Transverse colon (tissue), 4 donors: ENCODE results near the gene ULBP2. TPM values are rescaled to one million over a fixed set of nuclear protein-coding genes. Genes with fewer than 3 reads are reported as not detected.
"Not testable (repeated sequence)": the region's sequence is repeated elsewhere in the genome, so short reads cannot be mapped to it uniquely, and the experiment has no call there.

Experiments
- DNase-seq: peaks from one replicate; pipeline ENCODE4 v3.0.0-alpha.2; 2019
- H3K27ac ChIP-seq, 4 donors: fragments of 200-600 bp; sonication (generic); 2 replicates each; pipeline ENCODE4 v1.5.1; 2016 to 2018; ENCODE audit warnings: inconsistent platforms in 4 of 4
- H3K27me3 ChIP-seq: fragments of 200-600 bp; sonication (generic); 2 replicates; pipeline ENCODE4 v1.5.1; 2017; ENCODE audit warnings: inconsistent platforms
- H3K36me3 ChIP-seq, 4 donors: fragments of 200-600 bp; sonication (generic); 2 replicates each; pipeline ENCODE4 v1.5.1; 2017 to 2019; ENCODE audit warnings: inconsistent platforms in 4 of 4
- H3K4me1 ChIP-seq, 4 donors: fragments of 200-600 bp; sonication (generic); 2 replicates each; pipeline ENCODE4 v1.5.1; 2017 to 2020; ENCODE audit warnings: inconsistent platforms in 4 of 4
- H3K4me3 ChIP-seq, 4 donors: fragments of 200-600 bp; sonication (generic); 1 replicate in 1 of 4; 2 replicates in 3 of 4; pipeline versions ENCODE4 v1.5.1 to v1.6.1; 2017 to 2019; ENCODE audit warnings: inconsistent platforms in 4 of 4
- H3K9me3 ChIP-seq, 2 donors: fragments of 200-600 bp; sonication (generic); 2 replicates each; pipeline ENCODE4 v1.5.1; 2017 to 2019; ENCODE audit warnings: inconsistent platforms in 2 of 2
- CTCF ChIP-seq, 5 experiments: fragments of 200-600 bp in 3 of 5; fragments of 450-650 bp in 2 of 5; sonication (generic) in 3 of 5; IDR thresholded peaks; 1 replicate in 2 of 5; 2 replicates in 3 of 5; pipeline ENCODE4 v1.5.1; 2016 to 2017; ENCODE audit warnings: antibody characterized with exemption in 5 of 5, inconsistent platforms in 3 of 5, mild to moderate bottlenecking in 2 of 5, moderate library complexity in 1 of 5
- EP300 ChIP-seq: sonication (generic); formaldehyde crosslinking; IDR thresholded peaks from one replicate; pipeline ENCODE4 v1.6.1; 2017; ENCODE audit warnings: antibody characterized with exemption, low read depth
- POLR2A ChIP-seq: fragments of 450-650 bp; IDR thresholded peaks from one replicate; pipeline ENCODE4 v1.6.1; 2016; ENCODE audit warnings: antibody characterized with exemption, mild to moderate bottlenecking, moderate library complexity
- POLR2AphosphoS5 ChIP-seq, 3 donors: sonication (generic); formaldehyde crosslinking; IDR thresholded peaks; one replicate each; pipeline ENCODE4 v1.6.1; 2016; ENCODE audit warnings: antibody characterized with exemption in 3 of 3
- WGBS, 2 donors: methylation state at CpG; one replicate each; pipeline ENCODE4 v1.1.5; 2018; ENCODE audit warnings: low coverage in 1 of 2; 5-methylcytosine and 5-hydroxymethylcytosine counted together
- in situ Hi-C, 4 donors: fragments of 200-750 bp; cut with MboI; loops; one replicate each; pipeline versions ENCODE4 v1.15.0 to v1.15.1; 2017; ENCODE audit warnings: low sequenced_read_pairs in 3 of 4, low pct_ligation_motif_present in 1 of 4, low pct_unique_long_range_greater_than_20kb in 1 of 4
- intact Hi-C: fragments of 100-400 bp; cut with DNase I; formaldehyde crosslinking; loops from one replicate; pipeline ENCODE4 v1.15.1; 2023; ENCODE audit warnings: low total_unique reads
- total RNA-seq, 4 donors: library from RNA; depleted of rRNA; stranded (reverse); fragments of >200 nt; gene quantifications; one replicate each; pipeline ENCODE4 v1.1.0, GENCODE V29; 2016

ULBP2 gene
- total RNA-seq, 4 donors from 2014 or later, result not detected

DNA sequence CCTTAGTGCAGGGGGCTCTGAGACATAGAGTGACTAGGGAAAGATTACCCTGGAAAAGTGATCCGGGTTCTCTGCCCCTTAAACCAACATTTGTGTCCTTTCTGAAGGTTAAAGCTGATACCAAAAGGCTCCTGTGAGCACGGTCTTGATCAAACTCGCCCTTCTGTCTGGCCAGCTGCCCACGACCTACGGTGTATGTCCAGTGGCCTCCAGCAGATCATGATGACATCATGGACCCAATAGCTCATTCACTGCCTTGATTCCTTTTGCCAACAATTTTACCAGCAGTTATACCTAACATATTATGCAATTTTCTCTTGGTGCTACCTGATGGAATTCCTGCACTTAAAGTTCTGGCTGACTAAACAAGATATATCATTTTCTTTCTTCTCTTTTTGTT lies 6.8 kb downstream of the ULBP2 start:
- intact Hi-C loops, result no loop called here
- H3K27me3 ChIP-seq, result peaks cover 66% of the 10 kb centered on the region
- in situ Hi-C loops, result loop anchor here in 2 of 4 donors (10.0 kb wide), 1 partner anchor 46 kb away; no protein-coding TSS in a partner anchor

GRCh38 chr6:149950423-149950822 lies 8.6 kb downstream of the ULBP2 start:
- no peak for DNase-seq
- Histone ChIP-seq H3K36me3 (no peaks in the 10 kb centered on the region), H3K27me3 (peaks cover 82% of the 10 kb centered on the region), H3K9me3 (no peaks in the 10 kb centered on the region), H3K4me3 (no peak overlapping the region), H3K27ac (no peak overlapping the region), H3K4me1 (peaks cover 0 to 6% (median 2%) of the 10 kb centered on the region in 4 donors)
- intact Hi-C loops (no loop called here), in situ Hi-C loops (no loop called here)
- 23% methylated on average over 8 of the region's 8 CpGs; no CpG with 5 or more reads in 1 of the 2 donors for WGBS, 2 donors
- TF ChIP-seq CTCF (IDR thresholded peaks at IDR 0.05) (no peak), POLR2AphosphoS5 (IDR thresholded peaks at IDR 0.05) (no peak), EP300 (no peak), POLR2A (no peak)

More for the DNA sequence above, 6.8 kb downstream of the ULBP2 start:
- H3K27ac ChIP-seq, result no peak overlapping the region
- no peaks in the 10 kb centered on the region for H3K9me3 ChIP-seq
- no peaks in the 10 kb centered on the region for H3K4me1 ChIP-seq
- no peak overlapping the region for H3K4me3 ChIP-seq
- H3K36me3 ChIP-seq, result no peaks in the 10 kb centered on the region
- TF ChIP-seq EP300 (no peak), CTCF (IDR thresholded peaks at IDR 0.05) (no peak)
- 86 to 89% methylated on average over 4 to 5 of the region's 5 CpGs for WGBS, 2 donors
- no peak for DNase-seq

DNA sequence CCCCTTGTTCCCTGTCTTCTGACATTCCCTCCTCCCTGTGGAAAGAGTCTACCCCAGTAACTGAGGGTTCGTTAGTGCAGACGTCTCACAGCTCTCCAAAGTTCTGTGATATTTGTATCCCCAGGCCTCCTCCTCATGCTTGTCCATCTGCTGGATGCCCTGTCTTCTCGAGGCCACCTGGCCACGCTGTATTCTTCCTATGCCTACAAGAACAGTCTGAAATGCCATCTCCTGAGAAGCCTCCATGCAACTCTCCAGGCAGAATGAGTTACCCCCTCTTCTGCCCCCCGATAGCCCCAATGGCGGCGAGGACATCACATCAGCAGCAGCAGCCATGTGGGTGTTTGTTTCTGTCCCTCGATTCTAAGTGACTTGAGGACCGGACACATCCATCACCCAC lies 9.3 kb downstream of the ULBP2 start:
- DNase-seq, result no peak
- no peak for TF ChIP-seq CTCF (IDR thresholded peaks at IDR 0.05)
- no peak for TF ChIP-seq POLR2AphosphoS5 (IDR thresholded peaks at IDR 0.05)
- no peak for TF ChIP-seq POLR2A
- no peak for TF ChIP-seq EP300
- intact Hi-C loops, result no loop called here

DNA sequence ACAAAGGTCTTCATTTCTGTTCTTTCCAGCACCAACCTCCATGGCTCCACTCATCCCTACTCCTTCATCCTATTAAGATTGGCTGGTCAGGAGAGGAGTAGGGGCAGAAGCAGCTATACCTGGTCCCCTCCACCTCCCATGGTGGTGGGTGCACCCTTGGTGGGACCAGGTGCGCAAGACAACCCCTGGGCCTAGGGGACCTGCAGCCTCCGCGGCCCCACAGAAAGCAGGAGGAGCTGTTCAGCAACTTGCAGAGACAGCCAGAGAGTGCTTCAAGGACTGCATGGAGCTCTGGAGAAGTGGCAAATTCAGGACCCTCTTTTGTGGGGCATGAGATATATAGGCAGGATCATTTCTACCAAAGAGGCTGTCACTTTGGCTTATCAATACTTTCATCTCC lies 9.8 kb downstream of the ULBP2 start:
- no peak for DNase-seq
- Histone ChIP-seq H3K27ac (no peak overlapping the region), H3K4me3 (no peak overlapping the region), H3K9me3 (no peaks in the 10 kb centered on the region), H3K4me1 (peaks cover 0 to 6% (median 2%) of the 10 kb centered on the region in 4 donors), H3K36me3 (no peaks in the 10 kb centered on the region), H3K27me3 (peaks cover 91% of the 10 kb centered on the region)
- WGBS, 2 donors, result 100% methylated on average over 3 of the region's 3 CpGs; no CpG with 5 or more reads in 1 of the 2 donors
- in situ Hi-C loops, result no loop called here
- TF ChIP-seq CTCF (IDR thresholded peaks at IDR 0.05) (no peak), POLR2AphosphoS5 (IDR thresholded peaks at IDR 0.05) (no peak), POLR2A (no peak), EP300 (no peak)
- intact Hi-C loops, result no loop called here

More for the DNA sequence above, 9.3 kb downstream of the ULBP2 start:
- Histone ChIP-seq H3K36me3 (no peaks in the 10 kb centered on the region), H3K27me3 (peaks cover 89% of the 10 kb centered on the region), H3K27ac (no peak overlapping the region), H3K4me1 (peaks cover 0 to 6% (median 2%) of the 10 kb centered on the region in 4 donors), H3K9me3 (no peaks in the 10 kb centered on the region), H3K4me3 (no peak overlapping the region)
- WGBS, 2 donors, result 73 to 74% methylated on average over 4 to 9 of the region's 9 CpGs
- in situ Hi-C loops, result no loop called here

GRCh38 chr6:149953390-149953789 lies 11.6 kb downstream of the ULBP2 start:
- DNase-seq, result not testable (repeated sequence)
- WGBS, 2 donors, result 31 to 35% methylated on average over 2 of the region's 2 CpGs

GRCh38 chr6:149953934-149954327 lies 12.1 kb downstream of the ULBP2 start:
- H3K4me3 ChIP-seq, H3K27ac ChIP-seq, DNase-seq, in situ Hi-C loops, H3K4me1 ChIP-seq, intact Hi-C loops, H3K36me3 ChIP-seq, H3K9me3 ChIP-seq: not testable (repeated sequence)
- H3K27me3 ChIP-seq, result peaks cover 96% of the 10 kb centered on the region
- WGBS, 2 donors, result 0% methylated on average over 1 to 6 of the region's 10 CpGs

More at GRCh38 chr6:149953390-149953789, 11.6 kb downstream of the ULBP2 start:
- H3K4me1 ChIP-seq, H3K9me3 ChIP-seq, in situ Hi-C loops, H3K27ac ChIP-seq, H3K36me3 ChIP-seq, intact Hi-C loops, H3K4me3 ChIP-seq: not testable (repeated sequence)
- H3K27me3 ChIP-seq, result peaks cover 98% of the 10 kb centered on the region

GRCh38 chr6:149954328-149954983 lies 12.6 kb downstream of the ULBP2 start:
- H3K27me3 ChIP-seq, result peaks cover 96% of the 10 kb centered on the region
- intact Hi-C loops, in situ Hi-C loops, H3K36me3 ChIP-seq, H3K27ac ChIP-seq, DNase-seq, H3K9me3 ChIP-seq, H3K4me1 ChIP-seq, H3K4me3 ChIP-seq: not testable (repeated sequence)
- WGBS, 2 donors, result 4% methylated on average over 7 of the region's 53 CpGs; no CpG with 5 or more reads in 1 of the 2 donors
